Panc1 (cell line): Measurements from ENCODE around the gene GJC2.

Source experiments
- CTCF ChIP-seq: fragments of 450-650 bp; IDR thresholded peaks from 2 replicates; pipeline ENCODE4 v1.5.1; 2017; ENCODE audit warnings: mild to moderate bottlenecking
- POLR2AphosphoS5 ChIP-seq: IDR thresholded peaks from 2 replicates; pipeline ENCODE4 v1.6.1; 2012; ENCODE audit warnings: mild to moderate bottlenecking, low read depth, low read length, moderate library complexity
- SIN3A ChIP-seq: IDR thresholded peaks from 2 replicates; pipeline ENCODE4 v1.6.1; 2012; ENCODE audit warnings: low read depth, mild to moderate bottlenecking, low read length, moderate library complexity, borderline replicate concordance; ENCODE audit not compliant: insufficient read depth
- TF ChIP-seq, protein P1 (sequence below), 2 experiments: IDR thresholded peaks; 2 replicates each; pipeline ENCODE4 v1.6.1; 2011 to 2012; ENCODE audit warnings: low read depth in 2 of 2, control low read depth in 1 of 2, low read length in 1 of 2, mild to moderate bottlenecking in 1 of 2, moderate library complexity in 1 of 2; ENCODE audit not compliant: insufficient read depth in 1 of 2

GRCh38 chr1:228145463-228146416 lies 4.0 kb upstream of the GJC2 start:
- TF ChIP-seq CTCF (no peak), POLR2AphosphoS5 (no peak), SIN3A (no peak)
- TF ChIP-seq, protein P1, sequence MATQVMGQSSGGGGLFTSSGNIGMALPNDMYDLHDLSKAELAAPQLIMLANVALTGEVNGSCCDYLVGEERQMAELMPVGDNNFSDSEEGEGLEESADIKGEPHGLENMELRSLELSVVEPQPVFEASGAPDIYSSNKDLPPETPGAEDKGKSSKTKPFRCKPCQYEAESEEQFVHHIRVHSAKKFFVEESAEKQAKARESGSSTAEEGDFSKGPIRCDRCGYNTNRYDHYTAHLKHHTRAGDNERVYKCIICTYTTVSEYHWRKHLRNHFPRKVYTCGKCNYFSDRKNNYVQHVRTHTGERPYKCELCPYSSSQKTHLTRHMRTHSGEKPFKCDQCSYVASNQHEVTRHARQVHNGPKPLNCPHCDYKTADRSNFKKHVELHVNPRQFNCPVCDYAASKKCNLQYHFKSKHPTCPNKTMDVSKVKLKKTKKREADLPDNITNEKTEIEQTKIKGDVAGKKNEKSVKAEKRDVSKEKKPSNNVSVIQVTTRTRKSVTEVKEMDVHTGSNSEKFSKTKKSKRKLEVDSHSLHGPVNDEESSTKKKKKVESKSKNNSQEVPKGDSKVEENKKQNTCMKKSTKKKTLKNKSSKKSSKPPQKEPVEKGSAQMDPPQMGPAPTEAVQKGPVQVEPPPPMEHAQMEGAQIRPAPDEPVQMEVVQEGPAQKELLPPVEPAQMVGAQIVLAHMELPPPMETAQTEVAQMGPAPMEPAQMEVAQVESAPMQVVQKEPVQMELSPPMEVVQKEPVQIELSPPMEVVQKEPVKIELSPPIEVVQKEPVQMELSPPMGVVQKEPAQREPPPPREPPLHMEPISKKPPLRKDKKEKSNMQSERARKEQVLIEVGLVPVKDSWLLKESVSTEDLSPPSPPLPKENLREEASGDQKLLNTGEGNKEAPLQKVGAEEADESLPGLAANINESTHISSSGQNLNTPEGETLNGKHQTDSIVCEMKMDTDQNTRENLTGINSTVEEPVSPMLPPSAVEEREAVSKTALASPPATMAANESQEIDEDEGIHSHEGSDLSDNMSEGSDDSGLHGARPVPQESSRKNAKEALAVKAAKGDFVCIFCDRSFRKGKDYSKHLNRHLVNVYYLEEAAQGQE (IDR thresholded peaks at IDR 0.05; ENCODE audit: insufficient read depth in 1 of 2, low read depth in 2 of 2, low read length in 1 of 2) = no peak
